HG03378 (cell line): ENCODE data around the gene COL12A1.
"Not testable (repeated sequence)": the region's sequence is repeated elsewhere in the genome, so short reads cannot be mapped to it uniquely, and the experiment has no call there.

Experiments used
- ATAC-seq: cut with Tn5 transposase; IDR thresholded peaks from one replicate; pipeline ENCODE4 v1.9.1; 2021; ENCODE audit warnings: mild to moderate bottlenecking, moderate library complexity; ENCODE audit not compliant: unreplicated experiment

COL12A1 gene

GRCh38 chr6:75213112-75213511 lies 7.3 kb upstream of the COL12A1 start:
- no peak for ATAC-seq

GRCh38 chr6:75211920-75212590 lies 6.2 kb upstream of the COL12A1 start:
- no peak for ATAC-seq

- no peak for ATAC-seq
Measured at GRCh38 chr6:75210885-75211739, 5.3 kb upstream of the COL12A1 start.

GRCh38 chr6:75209184-75209723 lies 3.4 kb upstream of the COL12A1 start:
- no peak for ATAC-seq

- ATAC-seq: peak; percentile 75
Measured at GRCh38 chr6:75208298-75209183, 2.7 kb upstream of the COL12A1 start.

- no peak for ATAC-seq
Measured at GRCh38 chr6:75206576-75207342, 906 bp upstream of the COL12A1 start.

GRCh38 chr6:75204959-75205775 lies 686 bp downstream of the COL12A1 start:
- ATAC-seq: no peak

GRCh38 chr6:75204217-75204958 lies 1.5 kb downstream of the COL12A1 start:
- ATAC-seq: no peak

GRCh38 chr6:75203721-75204120 lies 2.1 kb downstream of the COL12A1 start:
- no peak for ATAC-seq

- ATAC-seq: no peak
Measured at GRCh38 chr6:75202676-75203131, 3.1 kb downstream of the COL12A1 start.

GRCh38 chr6:75201901-75202672 lies 3.8 kb downstream of the COL12A1 start:
- no peak for ATAC-seq

- no peak for ATAC-seq
Measured at GRCh38 chr6:75201021-75201420, 4.8 kb downstream of the COL12A1 start.

- ATAC-seq: no peak
Measured at GRCh38 chr6:75199889-75200288, 6.0 kb downstream of the COL12A1 start.

- no peak for ATAC-seq
Measured at GRCh38 chr6:75196081-75196687, 9.7 kb downstream of the COL12A1 start.

- no peak for ATAC-seq
Measured at GRCh38 chr6:75188221-75188925, 17.5 kb downstream of the COL12A1 start.

- not testable (repeated sequence) for ATAC-seq
Measured at GRCh38 chr6:75186581-75186980, 19.3 kb downstream of the COL12A1 start.

GRCh38 chr6:75183099-75183541 lies 22.7 kb downstream of the COL12A1 start:
- no peak for ATAC-seq
